GM12873 (cell line): ENCODE results near the gene DSTN.

Experiments
- TF ChIP-seq, protein P1 (sequence below): IDR thresholded peaks from 2 replicates; pipeline ENCODE4 v1.5.1; 2012; ENCODE audit warnings: low read depth, mild to moderate bottlenecking, moderate library complexity, low read length, control low read depth; ENCODE audit not compliant: insufficient read depth; ENCODE audit errors: missing control alignments

The DSTN gene

DNA sequence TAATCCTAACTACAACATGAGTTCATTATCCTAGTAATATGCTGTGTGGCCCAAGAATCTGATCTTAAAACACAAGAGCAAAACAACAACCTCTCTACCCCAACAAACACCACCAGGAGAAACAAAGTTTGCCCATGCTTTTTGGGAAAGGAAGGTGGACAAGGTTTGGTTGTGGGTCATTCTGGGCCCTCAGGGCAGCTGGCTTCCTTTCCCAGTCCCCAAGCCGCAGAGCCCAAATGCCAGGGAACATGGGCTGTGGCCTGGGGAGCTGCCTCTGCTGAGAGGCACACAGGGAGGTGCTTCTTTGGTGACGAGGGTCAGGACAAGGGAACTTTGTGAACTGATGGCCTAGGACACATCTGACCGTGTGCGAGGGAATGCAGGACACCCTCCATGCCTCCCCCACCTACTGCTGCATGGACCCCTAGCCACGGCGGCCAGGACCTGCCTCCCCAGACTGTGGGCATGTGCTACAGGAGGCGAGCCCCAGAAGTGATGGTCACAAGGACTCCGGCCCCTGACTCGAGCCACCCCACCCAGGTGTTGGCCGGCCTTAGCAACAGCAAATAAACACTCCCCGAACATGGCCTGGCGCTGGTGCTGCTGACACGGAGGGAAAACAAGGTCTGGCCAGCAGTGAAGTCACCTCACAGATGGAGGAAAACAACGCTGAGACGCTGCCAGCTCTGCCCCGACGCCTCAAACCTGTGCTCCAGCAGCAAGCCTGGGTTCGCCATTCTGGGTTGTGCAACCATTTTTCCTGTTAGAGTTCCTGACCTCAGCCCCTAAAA is 56.5 kb downstream of the DSTN start:
- TF ChIP-seq, protein P1, sequence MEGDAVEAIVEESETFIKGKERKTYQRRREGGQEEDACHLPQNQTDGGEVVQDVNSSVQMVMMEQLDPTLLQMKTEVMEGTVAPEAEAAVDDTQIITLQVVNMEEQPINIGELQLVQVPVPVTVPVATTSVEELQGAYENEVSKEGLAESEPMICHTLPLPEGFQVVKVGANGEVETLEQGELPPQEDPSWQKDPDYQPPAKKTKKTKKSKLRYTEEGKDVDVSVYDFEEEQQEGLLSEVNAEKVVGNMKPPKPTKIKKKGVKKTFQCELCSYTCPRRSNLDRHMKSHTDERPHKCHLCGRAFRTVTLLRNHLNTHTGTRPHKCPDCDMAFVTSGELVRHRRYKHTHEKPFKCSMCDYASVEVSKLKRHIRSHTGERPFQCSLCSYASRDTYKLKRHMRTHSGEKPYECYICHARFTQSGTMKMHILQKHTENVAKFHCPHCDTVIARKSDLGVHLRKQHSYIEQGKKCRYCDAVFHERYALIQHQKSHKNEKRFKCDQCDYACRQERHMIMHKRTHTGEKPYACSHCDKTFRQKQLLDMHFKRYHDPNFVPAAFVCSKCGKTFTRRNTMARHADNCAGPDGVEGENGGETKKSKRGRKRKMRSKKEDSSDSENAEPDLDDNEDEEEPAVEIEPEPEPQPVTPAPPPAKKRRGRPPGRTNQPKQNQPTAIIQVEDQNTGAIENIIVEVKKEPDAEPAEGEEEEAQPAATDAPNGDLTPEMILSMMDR: no peak

DNA sequence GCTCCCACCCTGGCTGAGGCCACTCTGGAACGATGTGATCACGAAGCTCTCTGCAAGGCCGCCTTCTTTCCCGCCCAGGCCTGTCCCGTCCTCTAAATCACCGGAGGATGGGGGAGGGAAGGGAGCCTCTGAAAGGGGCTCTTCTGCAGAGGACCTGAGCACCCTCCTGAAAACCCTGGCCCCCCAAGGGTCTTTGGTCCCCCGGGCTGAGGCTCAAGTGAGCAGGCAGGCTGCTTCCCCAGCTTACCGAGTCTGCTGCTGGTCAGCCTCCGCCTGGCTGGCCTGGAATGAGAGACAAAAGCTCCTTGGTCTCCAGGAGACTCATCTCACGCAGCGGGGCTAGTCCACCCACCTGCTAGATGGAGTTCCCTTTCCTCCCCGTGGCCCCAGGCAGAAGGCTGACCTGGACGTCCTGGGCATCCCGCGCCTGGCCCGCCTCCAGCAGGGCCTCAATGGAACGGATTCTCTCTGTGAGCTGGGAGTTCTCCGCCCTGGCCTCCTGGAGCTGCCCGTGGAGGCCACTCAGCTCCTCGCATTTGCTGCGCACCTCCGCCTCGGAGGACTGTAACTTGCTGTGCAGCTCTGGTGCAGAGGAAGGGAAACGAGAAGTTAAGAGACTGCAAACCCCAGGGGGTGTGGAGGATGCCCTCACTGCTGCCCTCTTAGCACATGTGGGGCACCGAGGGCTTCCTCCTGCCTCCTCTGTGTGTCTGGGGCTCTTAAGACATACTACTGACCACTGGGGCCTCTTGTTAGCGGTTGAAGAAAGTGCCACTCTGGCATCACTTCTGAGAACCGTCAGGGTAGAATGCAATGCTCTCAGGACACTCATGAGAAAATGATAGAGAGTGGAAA is 57.5 kb downstream of the DSTN start:
- TF ChIP-seq, protein P1: no peak

DNA sequence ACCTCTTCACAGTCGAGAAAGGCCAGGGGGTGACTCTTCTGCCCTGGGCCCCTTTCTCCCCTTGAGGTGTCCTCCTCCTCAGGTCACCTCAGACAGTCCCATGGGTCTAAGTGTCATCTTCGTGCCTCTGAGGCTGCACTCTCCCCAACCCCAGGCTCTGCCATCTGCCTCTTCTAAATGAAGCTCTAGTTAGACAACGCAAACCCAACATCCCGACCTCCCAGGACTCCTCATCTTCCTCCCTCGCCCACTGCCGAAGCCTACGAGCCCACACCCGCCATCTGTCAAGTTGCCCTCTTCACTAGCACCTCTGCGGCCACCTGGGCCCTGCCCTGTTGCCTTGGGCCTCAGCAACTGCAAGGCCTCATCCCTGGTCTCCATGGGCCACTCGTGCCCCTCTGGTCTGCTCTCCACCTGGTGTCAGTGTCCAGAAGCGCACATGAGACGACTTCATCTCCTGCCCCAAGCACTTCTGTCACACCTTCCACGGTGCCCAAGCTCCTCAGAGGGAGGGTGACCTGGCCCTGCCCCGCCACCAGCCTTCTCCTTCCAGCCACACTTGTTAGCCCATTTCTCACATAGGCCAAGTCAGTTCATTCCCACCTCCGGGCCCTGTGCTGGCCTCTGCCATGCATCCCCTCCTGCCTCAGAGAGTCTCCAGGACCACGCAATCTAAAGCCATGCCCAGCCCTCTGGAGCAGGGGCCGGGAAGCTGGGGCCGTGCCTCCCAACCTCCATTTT is 58.4 kb downstream of the DSTN start:
- TF ChIP-seq, protein P1: no peak

DNA sequence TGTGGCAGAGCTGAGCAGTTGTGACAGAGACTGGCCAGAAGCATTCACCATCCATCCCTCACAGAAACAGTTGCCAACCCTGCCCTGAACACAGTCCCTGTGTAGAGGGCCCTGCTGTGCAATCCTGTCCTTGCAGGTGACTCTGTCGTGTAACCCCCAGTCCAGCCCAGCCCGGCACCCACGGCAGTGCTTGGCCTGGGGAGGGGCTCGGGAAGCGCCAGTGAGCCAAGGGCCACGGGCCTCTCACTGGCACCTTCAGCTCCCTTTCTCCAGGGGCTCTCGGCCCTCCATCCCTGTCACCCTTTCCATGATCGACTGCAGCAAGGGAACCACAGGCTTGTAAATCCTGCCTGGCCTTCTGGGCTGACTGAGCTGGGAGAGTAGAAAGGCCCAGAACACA is 59.1 kb downstream of the DSTN start:
- TF ChIP-seq, protein P1: no peak

DNA sequence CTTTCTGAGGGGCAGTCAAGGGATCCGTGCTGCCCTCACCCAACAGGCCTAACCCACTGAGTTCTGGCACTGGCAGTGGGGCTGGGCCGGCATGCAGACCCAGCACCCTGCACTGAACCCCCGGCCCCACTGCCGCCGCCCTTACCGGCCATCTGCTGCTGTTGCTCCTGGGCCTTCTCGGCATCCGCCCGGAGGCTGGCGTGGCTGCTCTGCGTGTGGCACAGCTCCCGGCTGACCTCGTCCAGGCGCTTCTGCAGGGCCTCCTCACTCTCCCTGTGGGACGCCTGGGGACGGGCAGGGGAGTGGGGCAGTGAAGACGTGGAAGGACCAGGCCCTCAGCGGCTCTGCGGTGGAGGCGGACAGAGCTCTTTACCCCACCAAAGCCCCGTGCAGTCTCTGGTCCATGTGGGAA is 59.8 kb downstream of the DSTN start:
- TF ChIP-seq, protein P1: no peak

DNA sequence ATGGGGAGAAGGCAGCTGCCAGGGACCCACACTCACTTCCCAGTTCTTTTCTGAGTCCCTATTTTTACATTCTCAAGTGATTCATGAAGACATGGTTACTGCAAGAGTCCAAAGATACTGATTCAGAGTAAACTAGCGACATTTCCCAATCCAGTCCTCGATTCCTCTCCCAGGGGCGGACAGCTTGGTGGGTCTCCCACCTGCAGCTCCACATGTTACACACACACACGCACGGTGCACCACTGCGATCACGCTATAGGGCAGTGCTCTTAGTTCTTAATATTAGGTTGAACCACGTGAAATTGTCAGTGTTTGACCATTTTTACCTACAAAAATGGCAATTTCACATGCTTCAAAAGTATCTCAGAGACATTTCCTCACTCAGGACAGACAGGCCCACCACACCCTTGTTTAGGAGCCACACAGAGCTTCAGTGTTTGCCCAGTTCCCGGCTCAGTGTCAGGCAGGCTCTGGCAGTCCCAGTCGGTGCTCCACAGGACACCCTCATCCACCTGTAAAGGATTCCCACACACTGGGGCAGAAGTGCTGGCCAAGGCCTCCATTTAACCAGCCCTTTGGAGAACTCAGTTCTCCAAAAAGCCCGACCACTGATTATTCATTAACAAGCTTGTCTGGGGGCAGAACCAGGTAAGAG is 60.4 kb downstream of the DSTN start:
- TF ChIP-seq, protein P1: no peak
